Stimulated activated CD4-positive, alpha-beta T cell treated with anti-CD3 and anti-CD28 coated beads, Interleukin-15, amount 100 ng/mL, for 1 hour (primary cell): Measurements from ENCODE around the gene RETSAT.
A peak's percentile ranks its signal among the peaks of the same experiment; 100 is the strongest.
"Not testable (repeated sequence)": the region's sequence is repeated elsewhere in the genome, so short reads cannot be mapped to it uniquely, and the experiment has no call there.

ENCODE experiments used
- DNase-seq, 2 donors: peaks; one replicate each; pipeline ENCODE4 v3.0.0-alpha.2; 2020; ENCODE audit warnings: low read depth in 1 of 2, low spot score in 1 of 2

Gene RETSAT

GRCh38 chr2:85354286-85355072, at the start of gene RETSAT, which contains the start of gene ELMOD3:
Gene RETSAT, minus strand, starts transcription at chr2:85354528. Its CDS starts 21 bp downstream, at chr2:85354507.
Gene ELMOD3, plus strand, starts transcription at chr2:85354769. Its CDS starts 2,430 bp downstream, at chr2:85357199.
- DNase-seq = peak; percentile 80 to 88

- no peak for DNase-seq
Observed at GRCh38 chr2:85401844-85402243, 47.5 kb upstream of the RETSAT start.

- DNase-seq = no peak
Observed at GRCh38 chr2:85401464-85401805, 47.1 kb upstream of the RETSAT start.

GRCh38 chr2:85400541-85401463, 46.5 kb upstream of the RETSAT start:
- no peak for DNase-seq

GRCh38 chr2:85400023-85400422, 45.7 kb upstream of the RETSAT start:
- DNase-seq = no peak

GRCh38 chr2:85399183-85399455, 44.8 kb upstream of the RETSAT start:
- no peak for DNase-seq

- no peak for DNase-seq
Observed at GRCh38 chr2:85398426-85399182, 44.3 kb upstream of the RETSAT start.

- no peak for DNase-seq
Observed at GRCh38 chr2:85397925-85398331, 43.6 kb upstream of the RETSAT start.

- DNase-seq = no peak
Observed at GRCh38 chr2:85396531-85397470, 42.5 kb upstream of the RETSAT start.

GRCh38 chr2:85395912-85396475, 41.7 kb upstream of the RETSAT start:
- no peak for DNase-seq

GRCh38 chr2:85394976-85395375, 40.6 kb upstream of the RETSAT start:
- no peak for DNase-seq

GRCh38 chr2:85394261-85394681, 39.9 kb upstream of the RETSAT start:
- DNase-seq = no peak

- DNase-seq = no peak
Observed at GRCh38 chr2:85393836-85394235, 39.5 kb upstream of the RETSAT start.

GRCh38 chr2:85390941-85391669, 36.8 kb upstream of the RETSAT start:
- DNase-seq = peak; percentile 46 to 62

- no peak for DNase-seq
Observed at GRCh38 chr2:85388878-85389538, 34.7 kb upstream of the RETSAT start.

GRCh38 chr2:85387754-85388153, 33.4 kb upstream of the RETSAT start:
- DNase-seq = no peak

- no peak for DNase-seq
Observed at GRCh38 chr2:85385746-85386145, 31.4 kb upstream of the RETSAT start.

GRCh38 chr2:85383850-85384249, 29.5 kb upstream of the RETSAT start:
- no peak for DNase-seq

- DNase-seq = not testable (repeated sequence)
Observed at GRCh38 chr2:85383151-85383550, 28.8 kb upstream of the RETSAT start.
